GM19372 (cell line): ENCODE data around the gene RNLS.

Source experiments
- ATAC-seq: cut with Tn5 transposase; IDR thresholded peaks from one replicate; pipeline ENCODE4 v1.9.1; 2021; ENCODE audit warnings: mild to moderate bottlenecking, low read depth, moderate library complexity; ENCODE audit not compliant: unreplicated experiment

The RNLS gene

DNA sequence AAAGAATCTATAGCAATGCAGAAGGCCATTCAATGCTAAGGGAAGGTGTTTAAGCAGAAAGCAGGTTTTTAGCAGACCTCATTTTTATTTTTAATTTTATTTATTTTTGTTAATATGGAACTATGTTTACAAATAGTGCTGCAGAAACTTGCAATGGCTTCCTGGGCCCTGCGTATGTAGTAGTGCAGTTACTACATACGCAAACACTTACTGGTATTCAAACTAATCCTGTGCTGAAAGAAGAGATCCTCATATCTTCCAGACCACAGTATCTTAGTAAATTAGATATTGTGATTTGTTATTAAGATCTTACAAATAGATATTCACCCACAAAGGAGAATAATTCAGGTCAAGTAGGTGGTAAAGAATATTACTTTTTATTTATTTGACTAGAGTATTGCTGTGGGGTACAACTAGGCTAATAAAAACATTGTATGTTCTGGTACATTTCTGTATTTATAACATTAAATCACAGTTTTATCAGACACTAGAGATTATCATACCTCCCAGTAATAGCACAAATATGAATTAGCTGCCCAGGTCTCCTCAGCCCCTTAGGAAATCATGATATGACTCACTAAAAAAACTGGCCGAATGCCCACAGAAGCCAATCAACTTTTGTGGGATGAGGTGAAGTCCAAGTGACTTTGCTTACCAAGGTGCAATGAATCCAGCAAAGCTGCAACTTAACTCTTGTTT is 57.6 kb downstream of the RNLS start:
- no peak for ATAC-seq

DNA sequence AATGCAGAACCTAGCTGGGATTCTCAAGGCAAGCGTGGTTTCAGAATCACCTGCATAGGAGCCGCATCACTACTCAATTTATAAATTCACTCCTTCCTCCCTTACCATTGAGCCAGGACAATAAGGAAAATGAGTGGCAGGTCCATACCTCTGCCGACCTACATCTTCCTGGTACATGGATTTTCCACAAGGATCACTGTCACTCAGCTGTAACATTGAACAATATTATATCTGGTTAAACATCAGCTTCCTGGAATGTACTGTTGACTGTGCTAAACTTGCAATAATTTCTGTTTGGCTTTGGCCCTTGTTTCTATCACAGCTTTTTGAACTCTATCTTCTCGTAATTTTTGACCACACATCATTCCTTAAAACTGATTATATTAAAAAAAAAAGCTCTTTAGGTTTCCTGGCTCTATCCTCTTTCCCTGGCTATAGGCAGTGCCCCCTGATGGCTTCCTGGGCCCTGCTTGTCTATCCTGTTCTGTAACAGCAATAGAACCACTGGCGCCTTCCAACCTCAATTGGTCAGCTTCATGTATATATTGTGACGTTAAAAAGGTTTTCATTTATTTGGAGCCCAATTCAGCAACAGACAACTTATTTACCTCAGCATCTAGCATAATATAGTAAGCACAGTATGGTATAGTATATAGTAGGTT is 59.2 kb downstream of the RNLS start:
- ATAC-seq: no peak

DNA sequence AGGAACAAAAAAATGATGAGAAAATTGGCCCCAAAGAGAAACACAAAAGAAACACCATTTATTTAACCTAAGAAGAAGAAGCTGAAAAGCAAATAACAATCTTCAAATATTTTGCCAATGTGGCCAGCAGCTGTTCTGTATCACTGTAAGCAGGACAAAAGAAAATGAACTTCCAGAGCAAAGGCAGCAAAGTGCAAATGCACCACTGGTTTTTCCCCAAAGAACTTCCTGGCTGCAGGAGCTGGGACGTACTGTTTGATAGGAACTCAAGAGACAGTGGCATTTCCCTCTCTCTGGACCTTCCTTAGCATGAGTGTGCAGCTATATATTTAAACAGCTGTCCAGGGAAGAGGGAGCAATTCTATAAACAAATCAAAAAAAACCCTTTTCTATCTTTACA is 60.4 kb downstream of the RNLS start:
- no peak for ATAC-seq

DNA sequence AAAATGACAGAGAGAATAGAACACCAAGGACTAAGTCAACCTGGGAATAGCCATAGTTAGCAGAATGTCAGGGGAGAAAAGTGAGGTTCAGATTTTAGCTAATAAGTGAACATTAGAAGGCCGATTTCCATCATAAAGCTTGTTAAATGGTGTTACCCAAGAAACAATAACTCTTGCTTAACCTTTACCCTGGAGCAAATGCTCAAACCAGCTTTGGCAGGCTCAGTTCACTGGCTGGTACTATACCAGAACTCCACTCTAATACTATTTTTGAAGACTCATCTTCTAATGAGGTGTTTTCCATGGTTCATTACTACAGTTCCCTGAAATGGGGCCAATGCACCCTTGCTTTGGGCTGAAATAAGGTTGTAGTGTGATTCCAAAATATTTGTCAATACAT is 61.3 kb downstream of the RNLS start:
- no peak for ATAC-seq

DNA sequence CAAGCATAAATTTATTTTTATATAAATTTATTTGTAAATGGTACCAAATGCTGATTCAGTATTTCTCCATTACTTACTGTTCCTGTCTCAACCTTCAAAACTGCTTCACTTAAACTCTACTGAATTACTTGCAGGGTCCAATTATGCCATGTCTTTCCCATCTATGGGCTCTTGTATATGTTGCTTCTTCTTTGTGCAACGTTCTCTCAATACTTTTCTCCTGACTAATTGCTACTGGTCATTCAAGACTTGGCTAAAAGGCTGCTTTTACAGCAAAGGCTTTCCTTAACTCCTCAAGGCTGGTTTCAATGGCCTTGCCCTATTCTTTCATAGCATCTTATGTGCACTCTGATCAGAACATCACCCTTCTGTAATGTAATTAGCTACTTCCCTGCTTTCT is 67.9 kb downstream of the RNLS start:
- no peak for ATAC-seq

DNA sequence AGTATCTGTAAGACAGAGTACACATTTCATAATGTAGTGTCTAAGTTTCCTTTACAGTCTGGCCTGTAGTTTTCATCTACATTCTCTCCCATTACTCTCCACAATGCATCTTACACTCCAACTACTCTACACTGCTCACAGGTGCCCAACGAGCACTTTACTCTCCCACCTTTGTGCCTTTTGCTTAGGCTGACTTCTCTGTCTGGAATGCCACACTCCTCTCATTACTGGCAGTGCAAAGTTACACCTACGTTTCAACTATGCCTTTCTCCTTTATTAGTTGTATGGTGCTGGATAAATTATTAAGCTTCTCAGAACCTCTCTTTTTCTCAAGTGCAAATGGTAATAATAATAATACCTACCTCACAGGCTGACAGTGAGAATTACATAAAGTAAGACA is 70.5 kb downstream of the RNLS start:
- no peak for ATAC-seq

DNA sequence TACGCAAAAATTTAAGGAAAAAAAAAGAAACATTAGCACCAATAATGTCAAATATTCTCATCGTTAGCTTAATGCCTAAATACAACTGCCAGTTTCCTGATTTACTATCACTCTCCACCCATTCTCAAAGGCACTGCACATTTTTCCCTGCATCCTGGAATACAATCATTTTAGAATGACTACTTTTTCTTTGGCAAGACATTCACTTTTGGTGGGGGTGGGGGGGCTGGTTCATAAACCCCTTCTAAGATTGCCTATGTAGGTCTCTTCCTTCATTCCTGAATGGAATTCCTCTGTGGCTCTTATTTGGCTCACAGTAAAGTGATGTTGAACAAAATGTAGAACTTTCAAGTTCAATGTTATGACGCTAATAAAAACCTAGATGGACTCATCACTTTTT is 74.3 kb downstream of the RNLS start:
- no peak for ATAC-seq

DNA sequence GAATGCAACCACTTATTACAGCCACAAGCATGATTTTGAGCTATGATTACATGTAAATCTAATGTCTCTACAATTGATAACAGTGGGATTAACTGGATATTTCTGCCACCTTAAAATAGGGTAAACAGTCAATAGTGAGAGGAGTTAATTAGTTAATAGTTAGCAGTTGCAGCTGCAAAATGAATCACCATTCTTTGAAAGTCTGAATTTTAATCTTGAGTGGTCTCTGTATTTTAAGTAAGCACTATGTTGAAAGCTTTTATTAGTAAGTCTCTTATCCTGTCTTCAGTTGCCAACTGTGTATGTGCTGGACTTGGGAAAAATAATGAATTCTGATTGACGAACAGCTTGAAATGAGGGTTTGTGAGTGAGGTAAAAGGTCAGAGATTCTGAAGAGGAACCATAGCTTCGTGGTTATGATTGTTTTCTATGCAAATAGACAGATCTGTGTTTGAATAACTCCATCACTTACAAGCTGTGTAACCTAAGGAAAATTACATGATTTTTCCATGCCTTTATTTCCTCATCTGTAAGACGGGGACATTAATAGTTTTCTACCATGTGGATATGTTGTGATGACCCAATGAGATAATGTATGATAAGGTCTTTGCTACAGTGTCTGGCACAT is 75.2 kb downstream of the RNLS start:
- ATAC-seq: no peak

DNA sequence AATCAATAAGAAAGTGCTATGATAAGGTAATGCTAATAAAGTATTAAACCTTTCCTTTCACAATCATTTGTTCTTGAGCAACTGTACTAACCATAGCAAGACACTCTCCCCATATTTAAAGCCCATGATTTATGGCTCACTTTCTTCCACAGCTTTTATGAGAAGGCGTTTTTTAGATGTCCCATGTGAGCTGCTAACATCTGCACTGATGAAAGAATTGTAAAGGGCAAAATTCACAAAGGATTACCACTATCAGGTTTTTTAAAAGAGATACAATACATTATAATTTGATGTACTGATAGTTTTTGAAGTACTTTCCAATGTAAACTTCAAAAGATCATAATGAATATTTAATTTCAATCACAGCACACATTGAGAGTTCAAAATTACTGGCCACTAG is 75.7 kb downstream of the RNLS start:
- no peak for ATAC-seq

DNA sequence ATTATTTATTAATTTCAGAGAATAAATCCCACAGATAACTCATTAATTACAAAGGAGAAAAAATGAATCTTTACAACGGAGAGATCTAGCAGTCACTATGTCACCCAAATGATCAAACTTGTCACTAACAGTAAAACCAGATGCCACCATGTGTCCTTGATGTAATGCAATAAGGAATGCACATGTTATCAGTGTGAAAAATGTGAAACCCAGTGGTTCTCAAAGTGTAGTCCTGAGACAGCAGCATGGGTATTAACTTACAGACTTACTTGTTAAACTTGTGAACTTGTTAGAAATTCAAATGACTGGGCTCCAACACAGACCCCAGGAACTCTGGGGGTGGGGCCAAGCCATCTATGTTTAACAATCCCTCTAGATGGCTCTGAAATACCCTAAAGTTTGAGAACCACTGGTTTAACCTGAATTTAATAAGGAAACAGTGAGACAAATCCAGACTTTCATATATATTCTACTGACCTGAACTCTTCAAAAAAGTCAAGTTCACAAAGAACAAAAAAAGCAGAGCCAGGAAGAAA is 77.4 kb downstream of the RNLS start:
- ATAC-seq: no peak

DNA sequence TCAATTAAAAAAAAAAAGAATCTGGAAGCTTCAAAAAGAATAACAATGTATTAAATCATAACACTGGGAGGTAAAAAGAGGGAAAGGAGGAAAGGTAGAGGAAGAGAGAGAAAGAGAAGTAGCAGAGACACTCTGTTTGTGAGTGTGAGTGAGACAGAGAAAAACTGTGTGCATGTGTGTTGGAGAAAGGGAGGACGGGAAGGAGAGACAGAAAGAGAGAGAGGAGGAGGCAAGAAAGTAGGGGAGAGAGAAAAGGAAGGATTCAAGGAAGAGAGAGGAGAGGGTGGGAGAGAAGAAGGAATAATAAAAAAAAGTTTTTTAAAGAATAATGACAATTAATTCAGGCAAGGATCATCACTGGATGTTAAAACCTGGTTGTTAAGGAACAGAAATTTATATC is 77.9 kb downstream of the RNLS start:
- ATAC-seq: no peak

DNA sequence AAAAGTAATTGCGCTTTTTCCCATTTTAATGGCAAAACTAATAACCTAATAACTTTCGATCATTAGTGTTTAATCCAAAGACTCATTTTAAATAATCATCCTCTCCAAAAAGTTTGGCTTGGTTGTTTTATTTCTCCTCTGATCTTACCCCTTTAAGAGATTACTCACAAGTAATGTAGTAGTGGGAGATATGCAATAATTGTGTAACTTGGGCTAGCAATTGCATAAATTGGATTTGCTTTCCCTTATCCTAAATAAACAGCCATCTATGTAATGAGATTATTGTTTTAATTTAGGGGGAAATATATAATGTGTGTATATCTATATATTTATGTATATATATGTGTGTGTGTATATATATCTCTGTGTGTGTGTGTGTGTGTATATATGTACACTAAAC is 82.5 kb downstream of the RNLS start:
- no peak for ATAC-seq

DNA sequence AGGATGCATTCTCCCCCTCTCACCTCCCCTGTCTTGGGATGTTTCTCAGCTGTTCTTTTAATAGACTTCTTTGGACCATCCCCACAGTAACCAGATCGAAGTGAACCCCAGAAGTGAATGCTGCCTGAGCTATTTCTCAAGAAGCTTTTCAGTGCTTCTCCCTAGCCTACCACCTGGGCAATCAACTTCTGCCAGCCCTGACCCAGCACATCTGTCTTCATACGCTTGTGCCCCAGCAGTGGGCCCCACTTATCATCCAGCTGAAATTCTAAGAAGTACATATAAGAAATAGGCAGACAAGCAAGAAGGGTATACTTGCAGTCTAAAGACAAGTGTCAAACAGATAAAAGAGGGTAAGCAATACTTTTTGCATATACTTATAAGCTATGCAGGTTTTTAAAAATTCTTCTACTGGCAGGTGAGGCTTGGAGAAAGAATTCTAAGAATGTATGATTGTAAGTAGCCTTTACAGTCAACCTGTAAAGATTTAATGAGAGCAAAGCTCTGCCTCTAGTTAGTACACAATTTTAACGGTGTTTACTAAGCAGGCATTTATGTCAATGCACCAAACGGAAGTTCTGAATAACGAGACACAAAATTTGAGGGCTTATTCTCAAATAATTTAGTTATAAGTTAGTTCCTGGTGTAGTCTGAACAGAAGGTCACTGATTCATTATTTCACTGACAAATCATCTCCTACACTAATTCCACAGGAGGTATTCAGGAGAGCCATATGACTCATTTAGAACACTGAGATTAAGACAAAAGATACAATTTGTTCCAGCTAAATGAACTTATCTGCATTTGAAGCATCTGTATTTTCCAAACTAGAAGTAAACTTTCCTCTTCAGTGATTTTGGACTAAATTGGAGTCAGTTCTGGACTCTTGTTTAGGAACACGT is 83.3 kb downstream of the RNLS start:
- no peak for ATAC-seq

DNA sequence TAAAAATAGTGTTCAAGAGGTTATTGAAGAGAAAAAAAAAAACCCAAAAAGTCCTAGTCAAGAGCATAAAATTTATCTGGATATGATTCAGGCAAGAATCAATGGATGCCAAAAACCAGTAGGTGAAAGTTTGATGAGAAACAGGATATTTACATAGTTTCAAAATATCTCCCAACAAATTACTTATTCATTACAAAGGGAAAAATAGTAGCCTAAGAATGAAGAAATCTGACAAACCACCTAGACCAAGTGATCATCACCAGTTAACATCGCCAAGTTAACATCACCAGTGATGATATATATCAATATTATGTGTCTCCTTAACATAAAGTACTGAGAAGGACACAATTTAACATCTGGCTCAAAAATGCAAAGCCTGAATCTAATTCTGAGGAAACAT is 85.2 kb downstream of the RNLS start:
- no peak for ATAC-seq

DNA sequence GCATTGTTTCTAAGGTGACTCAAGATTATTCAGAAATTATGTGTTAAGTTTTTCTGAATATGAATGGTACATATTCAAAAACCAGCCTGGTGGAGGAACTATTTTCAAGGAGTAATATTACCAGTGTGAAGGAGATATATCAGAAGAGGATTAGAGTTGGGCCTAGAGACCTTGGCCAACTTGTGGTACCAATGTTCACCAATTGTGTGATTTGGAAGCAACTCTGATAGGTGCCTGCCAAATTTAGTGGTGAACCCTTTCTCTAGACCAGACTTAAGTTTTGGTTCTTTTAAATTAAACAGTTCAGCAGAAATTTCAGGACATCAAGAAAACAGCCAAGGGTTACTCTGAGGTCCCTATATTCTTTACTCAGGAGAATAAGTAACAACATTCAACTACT is 88.6 kb downstream of the RNLS start:
- no peak for ATAC-seq

DNA sequence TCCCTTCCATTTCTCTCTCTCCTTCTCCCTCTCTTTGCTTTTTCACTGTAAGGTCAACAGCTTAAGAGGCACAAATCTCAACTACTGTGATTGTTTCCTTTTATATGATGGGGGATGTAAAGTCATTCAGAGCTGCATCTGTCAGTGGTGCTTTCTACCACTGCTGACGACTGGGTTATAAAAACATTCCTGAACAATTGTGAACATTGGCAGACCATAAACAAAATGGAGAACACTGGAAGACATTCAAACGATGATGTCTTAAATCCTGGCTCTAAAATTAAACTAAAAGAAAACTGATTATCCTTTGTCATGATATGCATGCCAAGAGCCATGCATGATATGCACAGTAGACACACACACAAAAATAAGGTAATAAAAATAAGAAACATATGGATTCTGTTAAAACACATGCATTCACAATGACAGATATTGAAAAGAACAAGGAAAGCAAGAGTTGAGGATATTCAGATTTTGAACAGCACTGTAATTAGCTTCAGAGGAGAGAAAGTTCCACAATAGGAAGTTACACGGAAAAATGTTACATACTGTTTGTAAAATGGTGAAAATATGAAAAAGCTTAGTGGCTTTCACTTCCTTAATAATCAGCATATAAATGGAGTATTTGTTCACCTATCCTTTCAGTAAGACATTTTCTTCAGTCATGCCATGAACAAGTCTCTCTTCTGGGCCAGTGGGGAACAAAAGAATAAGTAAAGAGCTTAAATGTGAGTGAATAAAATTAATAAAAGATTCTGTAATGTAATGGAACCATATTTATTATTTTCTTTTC is 89.2 kb downstream of the RNLS start:
- ATAC-seq: no peak

DNA sequence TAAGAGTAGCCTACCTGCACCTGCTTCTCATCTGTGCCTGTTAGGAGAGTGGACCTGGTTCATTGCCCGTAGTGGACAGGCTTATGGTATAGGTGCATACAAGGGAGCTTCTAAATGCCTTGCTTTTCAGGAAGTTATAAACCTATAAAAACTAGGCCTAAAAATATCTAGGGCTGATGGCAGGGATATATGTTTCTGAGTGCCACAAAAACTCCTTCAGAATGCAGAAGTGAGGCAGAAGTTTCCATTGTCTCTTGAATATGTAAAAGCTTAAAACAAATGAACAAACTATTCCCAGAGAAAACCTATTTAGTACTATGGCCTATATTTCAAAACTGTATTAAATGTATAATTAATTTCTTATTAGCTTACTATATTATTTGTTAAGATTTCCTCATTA is 91.8 kb downstream of the RNLS start:
- no peak for ATAC-seq

DNA sequence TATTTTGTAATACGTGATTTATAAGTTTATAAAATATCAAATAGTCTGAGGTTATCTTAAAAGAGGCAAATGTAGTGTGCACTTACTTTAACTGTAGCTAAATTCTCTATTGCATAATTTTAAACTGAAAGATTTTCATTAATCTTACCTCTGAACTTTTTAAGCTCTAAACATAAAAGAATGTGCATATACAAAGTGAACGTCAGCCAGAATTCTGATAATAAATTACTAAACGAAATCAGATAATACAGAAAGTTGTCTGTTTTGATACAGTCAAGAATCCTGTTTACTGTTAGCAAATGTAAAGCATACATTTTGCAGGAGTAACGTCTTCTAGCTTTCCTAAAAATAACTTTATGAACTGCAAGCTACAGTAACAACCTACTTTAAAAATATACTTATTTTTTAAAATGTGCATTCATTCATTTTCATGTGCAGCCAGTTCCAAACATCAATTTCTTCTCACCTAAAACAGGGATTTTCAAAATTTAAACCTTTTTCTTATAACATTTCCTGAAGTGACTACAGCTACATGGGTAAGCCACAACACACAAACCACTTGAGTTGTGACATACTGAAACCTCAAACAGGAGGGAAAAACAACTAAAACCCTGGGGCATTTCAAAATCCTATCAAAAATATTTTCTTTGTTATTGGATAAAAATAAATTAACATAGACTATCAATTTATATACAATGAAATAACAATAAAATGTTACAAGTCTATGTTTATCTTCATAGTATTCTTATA is 92.7 kb downstream of the RNLS start:
- no peak for ATAC-seq

DNA sequence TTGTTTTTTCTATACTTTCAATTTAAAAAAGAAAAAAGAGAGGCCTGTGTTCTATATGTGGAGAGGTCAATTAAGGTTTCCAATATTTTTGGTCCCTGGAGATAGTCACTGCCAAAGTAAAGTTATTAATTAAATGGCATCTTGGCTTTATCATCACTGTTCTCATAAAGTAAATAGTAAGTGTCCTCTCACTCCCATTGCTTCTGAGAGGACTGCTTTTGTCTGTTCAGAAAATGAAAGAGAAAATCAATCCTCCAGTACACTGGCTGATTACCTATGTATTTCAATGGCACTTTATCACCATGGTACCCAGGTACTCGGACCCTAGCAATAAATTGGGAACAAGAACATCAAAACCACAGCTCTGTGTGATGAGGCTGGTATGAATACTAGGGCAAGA is 94.0 kb downstream of the RNLS start:
- ATAC-seq: no peak
